Caco-2 (cell line): Measurements from ENCODE around the gene LRRC49. TPM values are rescaled to one million over a fixed set of nuclear protein-coding genes. Genes with fewer than 3 reads are reported as not detected.
A peak's percentile ranks its signal among the peaks of the same experiment; 100 is the strongest.

Experiments used
- BruUV-seq: library from RNA; stranded (reverse); fragments of 400-500 nt; replicated peaks from 2 replicates; lab custom pipeline; 2021; lab: Mats Ljungman, UMichigan
- CTCF ChIA-PET: fragments of 300-600 bp; sonication (Branson Sonifier 250); formaldehyde crosslinking; loops from one replicate; lab custom pipeline; 2022; ENCODE audit warnings: antibody characterized with exemption; lab: Charles Lee
- POLR2A ChIA-PET: fragments of 300-600 bp; sonication (Branson Sonifier 250); formaldehyde crosslinking; loops from one replicate; lab custom pipeline; 2022; ENCODE audit warnings: antibody characterized with exemption; lab: Charles Lee
- DNase-seq, 2 experiments: peaks; one replicate each; pipeline versions ENCODE4 v3.0.0 to v3.0.0-alpha.2; 2020 to 2022
- H3K27me3 ChIP-seq: replicated peaks from 2 replicates; pipeline ENCODE4 v1.6.0; 2011; ENCODE audit warnings: low read length; ENCODE audit not compliant: control insufficient read depth, insufficient read depth
- H3K36me3 ChIP-seq: 2 replicates; pipeline ENCODE4 v1.5.1; 2011; ENCODE audit warnings: low read length; ENCODE audit not compliant: control insufficient read depth, insufficient read depth
- H3K4me1 ChIP-seq: fragments of 250-450 bp; sonication (Bioruptor Pico); 2 replicates; pipeline ENCODE4 v1.5.1; 2020; ENCODE audit warnings: mild to moderate bottlenecking
- H3K4me3 ChIP-seq: 2 replicates; pipeline ENCODE4 v1.5.1; 2011; ENCODE audit warnings: low read depth, mild to moderate bottlenecking, control low read depth, low read length
- H3K9me3 ChIP-seq: fragments of 250-450 bp; sonication (Bioruptor Pico); 2 replicates; pipeline ENCODE4 v1.5.1; 2020; ENCODE audit warnings: mild to moderate bottlenecking, moderate library complexity
- H3K27ac Mint-ChIP-seq: one replicate; pipeline ENCODE4 v1.8.0; 2022; ENCODE audit warnings: mixed read lengths; ENCODE audit not compliant: unreplicated experiment
- H3K27me3 Mint-ChIP-seq: one replicate; pipeline ENCODE4 v1.8.0; 2022; ENCODE audit warnings: mixed read lengths; ENCODE audit not compliant: insufficient read depth, unreplicated experiment
- H3K36me3 Mint-ChIP-seq: one replicate; pipeline ENCODE4 v1.8.0; 2022; ENCODE audit warnings: mild to moderate bottlenecking, mixed read lengths; ENCODE audit not compliant: insufficient read depth, unreplicated experiment
- H3K4me1 Mint-ChIP-seq: one replicate; pipeline ENCODE4 v1.8.0; 2022; ENCODE audit warnings: low read depth, mixed read lengths; ENCODE audit not compliant: unreplicated experiment
- H3K4me3 Mint-ChIP-seq: one replicate; pipeline ENCODE4 v1.8.0; 2022; ENCODE audit warnings: mild to moderate bottlenecking, moderate library complexity, mixed read lengths; ENCODE audit not compliant: unreplicated experiment
- H3K9me3 Mint-ChIP-seq: one replicate; pipeline ENCODE4 v1.8.0; 2022; ENCODE audit warnings: mixed read lengths; ENCODE audit not compliant: unreplicated experiment
- CTCF ChIP-seq, 2 experiments: fragments of 200-600 bp in 1 of 2; IDR thresholded peaks; 1 replicate in 1 of 2; 2 replicates in 1 of 2; pipeline versions ENCODE4 v1.5.1 to v1.8.0; 2011 to 2022; ENCODE audit warnings: antibody characterized with exemption in 1 of 2, control low read depth in 1 of 2, inconsistent platforms in 1 of 2, low read depth in 1 of 2, low read length in 1 of 2, mild to moderate bottlenecking in 1 of 2, moderate library complexity in 1 of 2; ENCODE audit not compliant: insufficient read depth in 1 of 2, severe bottlenecking in 1 of 2, unreplicated experiment in 1 of 2
- intact Hi-C: fragments of 100-400 bp; cut with micrococcal nuclease; formaldehyde crosslinking; loops from one replicate; pipeline ENCODE4 v1.10.0; 2022; ENCODE audit not compliant: unreplicated experiment
- total RNA-seq: library from RNA; stranded (reverse); gene quantifications from 2 replicates; pipeline ENCODE4 v1.2.3, GENCODE V29; 2022

LRRC49 gene
- total RNA-seq, 1 experiment from 2014 or later: 0.82 TPM

GRCh38 chr15:70892912-70893560 lies 410 bp downstream of the LRRC49 start:
- POLR2A ChIA-PET: no interaction called here
- TF ChIP-seq CTCF (IDR thresholded peaks at IDR 0.05; ENCODE audit: insufficient read depth in 1 of 2, low read depth in 1 of 2, low read length in 1 of 2, severe bottlenecking in 1 of 2, unreplicated experiment in 1 of 2): peak; percentile 11 to 47
- Mint-ChIP-seq H3K4me1 (peaks cover 12% of the 10 kb centered on the region), H3K27ac (peak overlapping the region; percentile 93), H3K36me3 (peaks cover 17% of the 10 kb centered on the region), H3K4me3 (peak overlapping the region; percentile 92), H3K9me3 (no peaks in the 10 kb centered on the region), H3K27me3 (no peaks in the 10 kb centered on the region)
- peak overlapping the region; percentile 80 for H3K4me3 ChIP-seq
- intact Hi-C loops: loop anchor here (1.0 kb wide), 1 partner anchor 210 kb away; no protein-coding TSS in a partner anchor
- H3K36me3 ChIP-seq: no peaks in the 10 kb centered on the region
- CTCF ChIA-PET: interaction anchor here (1.0 to 1.5 kb wide), 3 partner anchors 18 to 39 kb away, joined by 4 to 5 read pairs (median 4); partner anchors contain the start of gene LARP6
- peak; percentile 40 to 42 for DNase-seq
- H3K27me3 ChIP-seq: no peaks in the 10 kb centered on the region
- no peaks in the 10 kb centered on the region; the same call in 1 of the 2 replicates for H3K4me1 ChIP-seq
- no TSS peak for BruUV-seq
- H3K9me3 ChIP-seq: no peaks in the 10 kb centered on the region

- peak; percentile 27 to 44 for DNase-seq
- no TSS peak for BruUV-seq
- Histone ChIP-seq H3K27me3 (no peaks in the 10 kb centered on the region), H3K4me3 (no peak overlapping the region), H3K4me1 (peaks cover 15% of the 10 kb centered on the region), H3K36me3 (no peaks in the 10 kb centered on the region), H3K9me3 (peaks cover 3% of the 10 kb centered on the region; the same call in 1 of the 2 replicates)
- no peaks in the 10 kb centered on the region for H3K27me3 Mint-ChIP-seq
- H3K4me1 Mint-ChIP-seq: peaks cover 20% of the 10 kb centered on the region
- H3K9me3 Mint-ChIP-seq: peaks cover 19% of the 10 kb centered on the region
- H3K27ac Mint-ChIP-seq: no peak overlapping the region
- no peak overlapping the region for H3K4me3 Mint-ChIP-seq
- intact Hi-C loops: no loop called here
- ChIA-PET CTCF (no interaction called here), POLR2A (no interaction called here)
- no peaks in the 10 kb centered on the region for H3K36me3 Mint-ChIP-seq
- TF ChIP-seq CTCF (IDR thresholded peaks at IDR 0.05; ENCODE audit: insufficient read depth in 1 of 2, low read depth in 1 of 2, low read length in 1 of 2, severe bottlenecking in 1 of 2, unreplicated experiment in 1 of 2): no peak
Measured at GRCh38 chr15:70902107-70902506, 9.5 kb downstream of the LRRC49 start.

GRCh38 chr15:70906842-70907241 lies 14.2 kb downstream of the LRRC49 start:
- no peak overlapping the region for H3K4me3 ChIP-seq
- Mint-ChIP-seq H3K4me1 (peaks cover 13% of the 10 kb centered on the region), H3K27ac (no peak overlapping the region), H3K36me3 (no peaks in the 10 kb centered on the region), H3K9me3 (peaks cover 55% of the 10 kb centered on the region), H3K27me3 (no peaks in the 10 kb centered on the region), H3K4me3 (no peak overlapping the region)
- H3K27me3 ChIP-seq: no peaks in the 10 kb centered on the region
- peaks cover 16% of the 10 kb centered on the region for H3K9me3 ChIP-seq
- BruUV-seq: no TSS peak
- ChIA-PET CTCF (interaction anchor here (0.5 kb wide), 1 partner anchor 45 kb away, joined by 4 read pairs; no protein-coding TSS in a partner anchor), POLR2A (no interaction called here)
- peaks cover 10% of the 10 kb centered on the region for H3K4me1 ChIP-seq
- no peaks in the 10 kb centered on the region for H3K36me3 ChIP-seq
- intact Hi-C loops: no loop called here
- no peak for TF ChIP-seq CTCF (IDR thresholded peaks at IDR 0.05; ENCODE audit: insufficient read depth in 1 of 2, low read depth in 1 of 2, low read length in 1 of 2, severe bottlenecking in 1 of 2, unreplicated experiment in 1 of 2)
- no peak for DNase-seq
